ENCODE measurements around the gene RRAGD.

GRCh38 chr6:89324304-89324703, 87.8 kb downstream of the RRAGD start:
- TF ChIP-seq CTCF (IDR thresholded peaks at IDR 0.05) (no peak), POLR2A (IDR thresholded peaks at IDR 0.05) (no peak)
